ENCODE data around the gene SLC31A2.
"Not testable (repeated sequence)": the region's sequence is repeated elsewhere in the genome, so short reads cannot be mapped to it uniquely, and the experiment has no call there.

The SLC31A2 gene

GRCh38 chr9:113150670-113151611 lies at the start of gene SLC31A2:
TSS of gene SLC31A2 (plus strand) at chr9:113151007. CDS start at chr9:113151075, 68 bp downstream.
- DNase-seq = peak; percentile 69 to 77 (median 74)

- not testable (repeated sequence) for DNase-seq
Measured at GRCh38 chr9:113105345-113105744, 45.5 kb upstream of the SLC31A2 start.

- not testable (repeated sequence) for DNase-seq
Measured at GRCh38 chr9:113111065-113111951, 39.5 kb upstream of the SLC31A2 start.

GRCh38 chr9:113112706-113113510 lies 37.9 kb upstream of the SLC31A2 start:
- not testable (repeated sequence) for DNase-seq

GRCh38 chr9:113118829-113119228 lies 32.0 kb upstream of the SLC31A2 start:
- not testable (repeated sequence) for DNase-seq

- no peak for DNase-seq
Measured at GRCh38 chr9:113125386-113126035, 25.3 kb upstream of the SLC31A2 start.

GRCh38 chr9:113129466-113129865 lies 21.3 kb upstream of the SLC31A2 start:
- no peak for DNase-seq

- no peak for DNase-seq
Measured at GRCh38 chr9:113129884-113130283, 20.9 kb upstream of the SLC31A2 start.

GRCh38 chr9:113131689-113132151 lies 19.1 kb upstream of the SLC31A2 start:
- no peak for DNase-seq

GRCh38 chr9:113137196-113138168 lies 13.3 kb upstream of the SLC31A2 start:
- DNase-seq = no peak

- no peak for DNase-seq
Measured at GRCh38 chr9:113138760-113139159, 12.0 kb upstream of the SLC31A2 start.

GRCh38 chr9:113139225-113139829 lies 11.5 kb upstream of the SLC31A2 start:
- no peak for DNase-seq

GRCh38 chr9:113139953-113140352 lies 10.9 kb upstream of the SLC31A2 start:
- DNase-seq = no peak

- not testable (repeated sequence) for DNase-seq
Measured at GRCh38 chr9:113140896-113141295, 9.9 kb upstream of the SLC31A2 start.

GRCh38 chr9:113143432-113144227 lies 7.2 kb upstream of the SLC31A2 start:
- DNase-seq = no peak

- no peak for DNase-seq
Measured at GRCh38 chr9:113148372-113148705, 2.5 kb upstream of the SLC31A2 start.

- DNase-seq = no peak
Measured at GRCh38 chr9:113148781-113149510, 1.9 kb upstream of the SLC31A2 start.

- not testable (repeated sequence) for DNase-seq
Measured at GRCh38 chr9:113149561-113149960, 1.2 kb upstream of the SLC31A2 start.

All from activated CD4-positive, CD25-positive, alpha-beta regulatory T cell (primary cell).